Frontal cortex (tissue), 4 donors: ENCODE data around the gene GRIN2A. TPM values are rescaled to one million over a fixed set of nuclear protein-coding genes. Genes with fewer than 3 reads are reported as not detected.

Experiments used
- DNase-seq, 2 donors: peaks; one replicate each; pipeline ENCODE4 v3.0.0; 2012; ENCODE audit warnings: low spot score in 2 of 2
- FAIRE-seq: peaks from 2 replicates; lab custom pipeline; 2012; peaks lifted over from hg19 to GRCh38; lab: Jason Lieb, UNC
- total RNA-seq: library from RNA; depleted of rRNA; stranded (reverse); fragments of >200 nt; gene quantifications from one replicate; pipeline ENCODE4 v1.2.3, GENCODE V29; 2014
- donor health status: control.
- donor health status: control.
- donor health status: control.

GRIN2A gene
- total RNA-seq, 1 donor from 2014 or later, result 6.9 TPM

- FAIRE-seq (no peak), DNase-seq (no peak)
Observed at GRCh38 chr16:9807302-9807701, 374.9 kb downstream of the GRIN2A start.

- DNase-seq, result no peak
- no peak for FAIRE-seq
Observed at GRCh38 chr16:9805109-9805508, 377.1 kb downstream of the GRIN2A start.

- no peak for DNase-seq
- no peak for FAIRE-seq
Observed at GRCh38 chr16:9802160-9802559, 380.1 kb downstream of the GRIN2A start.

- DNase-seq, result no peak
- no peak for FAIRE-seq
Observed at GRCh38 chr16:9801651-9802050, 380.6 kb downstream of the GRIN2A start.

- FAIRE-seq, result no peak
- no peak for DNase-seq
Observed at GRCh38 chr16:9800186-9800738, 382.0 kb downstream of the GRIN2A start.

- FAIRE-seq, result no peak
Observed at GRCh38 chr16:9798952-9799580, 383.2 kb downstream of the GRIN2A start.

GRCh38 chr16:9798474-9798873 is 383.8 kb downstream of the GRIN2A start:
- FAIRE-seq (no peak), DNase-seq (no peak)

More at GRCh38 chr16:9798952-9799580, 383.2 kb downstream of the GRIN2A start:
- DNase-seq, result no peak

GRCh38 chr16:9797306-9797705 is 384.9 kb downstream of the GRIN2A start:
- DNase-seq (no peak), FAIRE-seq (no peak)

- FAIRE-seq (peak; percentile 21), DNase-seq (no peak)
Observed at GRCh38 chr16:9793623-9794022, 388.6 kb downstream of the GRIN2A start.

GRCh38 chr16:9791556-9791955 is 390.7 kb downstream of the GRIN2A start:
- FAIRE-seq, result no peak
- no peak for DNase-seq

GRCh38 chr16:9790199-9790598 is 392.0 kb downstream of the GRIN2A start:
- DNase-seq, result no peak
- FAIRE-seq, result no peak

GRCh38 chr16:9787717-9788116 is 394.5 kb downstream of the GRIN2A start:
- DNase-seq (no peak), FAIRE-seq (no peak)

- FAIRE-seq (no peak), DNase-seq (no peak)
Observed at GRCh38 chr16:9780831-9781230, 401.4 kb downstream of the GRIN2A start.

- no peak for FAIRE-seq
- DNase-seq, result no peak
Observed at GRCh38 chr16:9778849-9779248, 403.4 kb downstream of the GRIN2A start.

GRCh38 chr16:9775998-9776397 is 406.2 kb downstream of the GRIN2A start:
- no peak for FAIRE-seq

GRCh38 chr16:9773289-9773688 is 408.9 kb downstream of the GRIN2A start:
- FAIRE-seq (no peak), DNase-seq (no peak)

More at GRCh38 chr16:9775998-9776397, 406.2 kb downstream of the GRIN2A start:
- DNase-seq, result no peak

GRCh38 chr16:9772526-9773225 is 409.6 kb downstream of the GRIN2A start:
- no peak for FAIRE-seq
- DNase-seq, result no peak

- FAIRE-seq, result no peak
- no peak for DNase-seq
Observed at GRCh38 chr16:9766891-9767290, 415.3 kb downstream of the GRIN2A start.

GRCh38 chr16:9763505-9763904 is 418.7 kb downstream of the GRIN2A start:
- FAIRE-seq (no peak), DNase-seq (no peak)

- peak in 1 of 2 donors; percentile 0 for DNase-seq
Observed at GRCh38 chr16:9761870-9762269, 420.4 kb downstream of the GRIN2A start.

GRCh38 chr16:9757687-9758086 is 424.5 kb downstream of the GRIN2A start:
- DNase-seq (no peak), FAIRE-seq (no peak)

More at GRCh38 chr16:9761870-9762269, 420.4 kb downstream of the GRIN2A start:
- FAIRE-seq, result no peak
